Lung (tissue), 12 donors: ENCODE results near the gene TMEM150C. TPM values are rescaled to one million over a fixed set of nuclear protein-coding genes. Genes with fewer than 3 reads are reported as not detected.
"Not testable (repeated sequence)": the region's sequence is repeated elsewhere in the genome, so short reads cannot be mapped to it uniquely, and the experiment has no call there.

Source experiments
- ATAC-seq: fragments of 200-7000 bp; cut with Tn5 transposase; one replicate; pipeline ENCODE4 v1.9.1; 2020; ENCODE audit warnings: moderate number of reproducible peaks; ENCODE audit not compliant: insufficient read depth, low FRiP score
- DNase-seq, 3 donors: peaks; one replicate each; pipeline ENCODE4 v3.0.0-alpha.2; 2013 to 2017
- H3K27ac ChIP-seq, 2 donors: one replicate each; pipeline ENCODE4 v1.5.1; 2013; ENCODE audit warnings: mild to moderate bottlenecking in 2 of 2, moderate library complexity in 2 of 2, control low read depth in 1 of 2, inconsistent platforms in 1 of 2, low read depth in 1 of 2, low read length in 1 of 2
- H3K27me3 ChIP-seq, 3 donors: one replicate each; pipeline ENCODE4 v1.5.1; 2013; ENCODE audit warnings: low read length in 2 of 3; ENCODE audit not compliant: control insufficient read depth in 3 of 3, insufficient read depth in 3 of 3
- H3K36me3 ChIP-seq, 4 donors: one replicate each; pipeline ENCODE4 v1.5.1; 2013; ENCODE audit warnings: low read length in 4 of 4, mild to moderate bottlenecking in 1 of 4, moderate library complexity in 1 of 4; ENCODE audit not compliant: control insufficient read depth in 4 of 4, insufficient read depth in 4 of 4
- H3K4me1 ChIP-seq, 5 donors: one replicate each; pipeline ENCODE4 v1.5.1; 2013; ENCODE audit warnings: low read length in 5 of 5, mild to moderate bottlenecking in 2 of 5, moderate library complexity in 1 of 5; ENCODE audit not compliant: control insufficient read depth in 5 of 5, insufficient read depth in 5 of 5
- H3K4me3 ChIP-seq: one replicate; pipeline ENCODE4 v1.5.1; 2013; ENCODE audit warnings: mild to moderate bottlenecking, control low read depth, moderate library complexity
- H3K9ac ChIP-seq, 2 donors: one replicate each; pipeline ENCODE4 v1.5.1; 2013; ENCODE audit warnings: low read length in 2 of 2, control low read depth in 1 of 2; ENCODE audit not compliant: insufficient read depth in 1 of 2
- H3K9me3 ChIP-seq, 4 donors: one replicate each; pipeline ENCODE4 v1.5.1; 2013; ENCODE audit warnings: low read length in 3 of 4, mild to moderate bottlenecking in 1 of 4, moderate library complexity in 1 of 4; ENCODE audit not compliant: control insufficient read depth in 4 of 4, insufficient read depth in 3 of 4
- WGBS, 2 donors: extraction: QIAGEN DNeasy Blood & Tissue Kit; methylation state at CpG; one replicate each; pipeline ENCODE4 v1.1.7; 2013; 5-methylcytosine and 5-hydroxymethylcytosine counted together
- polyA plus RNA-seq, 2 donors: library from polyadenylated mRNA; stranded (reverse); fragments of 200-250 nt; gene quantifications; one replicate each; pipeline ENCODE4 v1.2.1, GENCODE V29; 2013
- total RNA-seq, 2 donors: library from RNA; depleted of rRNA in 1 of 2; stranded (reverse); fragments of >200 nt in 1 of 2; gene quantifications; one replicate each; pipeline ENCODE4 v1.2.1, GENCODE V29; 2014 to 2021
- TF ChIP-seq, protein P1 (sequence below): IDR thresholded peaks from 2 replicates; pipeline ENCODE4 v1.5.1; 2012; ENCODE audit warnings: mild to moderate bottlenecking; ENCODE audit errors: control extremely low read depth, extremely low read depth
- donor health status: control.
- donor health status: control.
- donor health status: Bipolar disorder and iron deficiency.
- donor health status: healthy.
- donor health status: DM: yes; HTN: yes; CAD: no.

TMEM150C gene
- total and polyA plus RNA-seq, 4 donors, result 2.5 to 10.4 (median 4.2) TPM

DNA sequence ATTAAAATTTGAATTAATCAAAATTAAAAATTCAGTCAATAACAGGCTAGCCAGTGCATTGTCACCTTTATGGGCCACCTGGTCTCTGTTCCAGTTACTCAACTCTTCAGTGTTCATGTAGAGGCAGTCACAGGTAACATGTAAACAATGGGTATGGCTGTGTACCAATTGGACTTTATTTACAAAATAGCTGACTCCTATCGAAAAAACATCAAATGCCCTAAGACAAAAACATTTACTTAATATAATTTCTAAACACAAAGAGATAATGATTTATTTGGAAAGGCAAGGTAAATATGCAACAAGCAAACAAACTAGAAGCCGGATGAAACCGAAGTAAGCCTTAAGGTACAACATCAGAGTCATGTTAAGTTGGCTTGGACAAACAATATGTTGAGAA is 8.8 kb downstream of the TMEM150C start:
- Histone ChIP-seq H3K4me3 (no peak overlapping the region), H3K27me3 (no peaks in the 10 kb centered on the region), H3K36me3 (no peaks in the 10 kb centered on the region), H3K9me3 (no peaks in the 10 kb centered on the region), H3K9ac (no peak overlapping the region), H3K4me1 (no peaks in the 10 kb centered on the region), H3K27ac (no peak overlapping the region)
- TF ChIP-seq, protein P1, sequence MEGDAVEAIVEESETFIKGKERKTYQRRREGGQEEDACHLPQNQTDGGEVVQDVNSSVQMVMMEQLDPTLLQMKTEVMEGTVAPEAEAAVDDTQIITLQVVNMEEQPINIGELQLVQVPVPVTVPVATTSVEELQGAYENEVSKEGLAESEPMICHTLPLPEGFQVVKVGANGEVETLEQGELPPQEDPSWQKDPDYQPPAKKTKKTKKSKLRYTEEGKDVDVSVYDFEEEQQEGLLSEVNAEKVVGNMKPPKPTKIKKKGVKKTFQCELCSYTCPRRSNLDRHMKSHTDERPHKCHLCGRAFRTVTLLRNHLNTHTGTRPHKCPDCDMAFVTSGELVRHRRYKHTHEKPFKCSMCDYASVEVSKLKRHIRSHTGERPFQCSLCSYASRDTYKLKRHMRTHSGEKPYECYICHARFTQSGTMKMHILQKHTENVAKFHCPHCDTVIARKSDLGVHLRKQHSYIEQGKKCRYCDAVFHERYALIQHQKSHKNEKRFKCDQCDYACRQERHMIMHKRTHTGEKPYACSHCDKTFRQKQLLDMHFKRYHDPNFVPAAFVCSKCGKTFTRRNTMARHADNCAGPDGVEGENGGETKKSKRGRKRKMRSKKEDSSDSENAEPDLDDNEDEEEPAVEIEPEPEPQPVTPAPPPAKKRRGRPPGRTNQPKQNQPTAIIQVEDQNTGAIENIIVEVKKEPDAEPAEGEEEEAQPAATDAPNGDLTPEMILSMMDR, result no peak
- 86 to 92% methylated on average over 3 of the region's 3 CpGs for WGBS, 2 donors
- DNase-seq (no peak), ATAC-seq (no peak)

DNA sequence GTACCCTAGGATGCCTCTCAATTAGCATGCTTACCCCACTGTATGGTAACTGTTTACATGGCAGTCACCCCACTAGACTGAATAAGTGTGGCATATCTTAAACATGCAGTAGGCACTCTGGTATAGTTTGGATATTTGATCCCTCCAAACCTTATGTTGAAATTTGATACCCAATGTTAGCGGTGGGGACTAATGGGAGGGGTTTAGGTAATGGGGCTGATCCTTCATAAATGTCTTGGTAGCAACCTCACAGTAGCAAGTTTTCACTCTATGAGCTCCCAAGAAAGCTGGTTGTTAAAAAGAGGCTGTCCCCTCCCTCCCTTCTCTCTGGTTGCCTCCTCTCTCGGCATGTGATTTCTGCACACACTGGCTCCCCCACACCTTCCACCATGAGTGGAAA is 10.1 kb downstream of the TMEM150C start:
- DNase-seq (no peak), ATAC-seq (no peak)
- TF ChIP-seq, protein P1, result no peak
- Histone ChIP-seq H3K27me3 (no peaks in the 10 kb centered on the region), H3K9ac (no peak overlapping the region), H3K4me1 (no peaks in the 10 kb centered on the region), H3K4me3 (no peak overlapping the region), H3K9me3 (no peaks in the 10 kb centered on the region), H3K36me3 (no peaks in the 10 kb centered on the region), H3K27ac (no peak overlapping the region)
- WGBS, 2 donors, result 86 to 98% methylated on average over 2 of the region's 2 CpGs

- ATAC-seq, H3K27ac ChIP-seq, H3K36me3 ChIP-seq, DNase-seq, H3K4me1 ChIP-seq, H3K9ac ChIP-seq, H3K27me3 ChIP-seq, H3K9me3 ChIP-seq, H3K4me3 ChIP-seq: not testable (repeated sequence)
- WGBS, 2 donors, result 96 to 97% methylated on average over 3 of the region's 3 CpGs
Measured at GRCh38 chr4:82547850-82548249, 13.9 kb downstream of the TMEM150C start.

- H3K36me3 ChIP-seq, result no peaks in the 10 kb centered on the region
- H3K4me1 ChIP-seq, result no peaks in the 10 kb centered on the region
- no peaks in the 10 kb centered on the region for H3K9me3 ChIP-seq
- H3K9ac ChIP-seq, result no peak overlapping the region
- WGBS, 2 donors, result 93 to 94% methylated on average over 1 of the region's 1 CpG
- no peak for ATAC-seq
- DNase-seq, result peak in 2 of 3 donors; percentile 16 to 38
- no peak overlapping the region for H3K27ac ChIP-seq
- H3K27me3 ChIP-seq, result no peaks in the 10 kb centered on the region
- H3K4me3 ChIP-seq, result no peak overlapping the region
- TF ChIP-seq, protein P1, result no peak
Measured at GRCh38 chr4:82543131-82543530, 18.7 kb downstream of the TMEM150C start.
